Astrocyte of the cerebellum (primary cell): ENCODE measurements around the gene GRID2.

Experiments used
- DNase-seq: peaks from one replicate; pipeline ENCODE4 v3.0.0-alpha.2; 2011; ENCODE audit warnings: low read depth
- H3K4me3 ChIP-seq: 2 replicates; pipeline ENCODE4 v1.5.1; 2011; ENCODE audit warnings: mild to moderate bottlenecking, low read depth, low read length, moderate library complexity
- in situ Hi-C: cut with HindIII; loops from 2 replicates; pipeline ENCODE4 v1.10.0; 2017; ENCODE audit warnings: low sequenced_read_pairs
- TF ChIP-seq, protein P1 (sequence below): IDR thresholded peaks from 2 replicates; pipeline ENCODE4 v1.5.1; 2012; ENCODE audit warnings: low read length, low read depth, moderate library complexity, mild to moderate bottlenecking; ENCODE audit errors: missing control alignments

Gene GRID2

GRCh38 chr4:93243262-93243661 is 939.5 kb downstream of the GRID2 start:
- no peak for DNase-seq
- no peak overlapping the region for H3K4me3 ChIP-seq
- TF ChIP-seq, protein P1, sequence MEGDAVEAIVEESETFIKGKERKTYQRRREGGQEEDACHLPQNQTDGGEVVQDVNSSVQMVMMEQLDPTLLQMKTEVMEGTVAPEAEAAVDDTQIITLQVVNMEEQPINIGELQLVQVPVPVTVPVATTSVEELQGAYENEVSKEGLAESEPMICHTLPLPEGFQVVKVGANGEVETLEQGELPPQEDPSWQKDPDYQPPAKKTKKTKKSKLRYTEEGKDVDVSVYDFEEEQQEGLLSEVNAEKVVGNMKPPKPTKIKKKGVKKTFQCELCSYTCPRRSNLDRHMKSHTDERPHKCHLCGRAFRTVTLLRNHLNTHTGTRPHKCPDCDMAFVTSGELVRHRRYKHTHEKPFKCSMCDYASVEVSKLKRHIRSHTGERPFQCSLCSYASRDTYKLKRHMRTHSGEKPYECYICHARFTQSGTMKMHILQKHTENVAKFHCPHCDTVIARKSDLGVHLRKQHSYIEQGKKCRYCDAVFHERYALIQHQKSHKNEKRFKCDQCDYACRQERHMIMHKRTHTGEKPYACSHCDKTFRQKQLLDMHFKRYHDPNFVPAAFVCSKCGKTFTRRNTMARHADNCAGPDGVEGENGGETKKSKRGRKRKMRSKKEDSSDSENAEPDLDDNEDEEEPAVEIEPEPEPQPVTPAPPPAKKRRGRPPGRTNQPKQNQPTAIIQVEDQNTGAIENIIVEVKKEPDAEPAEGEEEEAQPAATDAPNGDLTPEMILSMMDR, result no peak
- in situ Hi-C loops, result no loop called here

DNA sequence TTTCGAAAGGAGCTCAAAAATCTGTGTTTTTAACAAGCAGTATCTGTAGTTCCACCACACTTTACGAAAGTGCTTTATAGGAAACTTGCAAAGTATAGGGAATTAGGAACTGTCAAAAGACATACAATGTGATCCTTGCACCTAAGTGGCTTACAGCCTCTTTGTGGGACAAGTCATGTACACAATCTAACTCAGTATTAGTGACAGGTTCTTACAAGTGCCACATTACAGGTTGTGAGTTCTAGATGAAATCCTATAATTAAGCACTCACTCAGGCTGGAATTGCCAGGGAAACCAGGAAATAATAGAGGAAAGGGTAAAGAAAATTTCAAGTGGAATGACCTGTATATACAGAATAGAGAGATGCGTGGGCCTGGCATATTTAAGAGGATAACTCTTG is 957.4 kb downstream of the GRID2 start:
- no peak for DNase-seq
- TF ChIP-seq, protein P1, result no peak
- in situ Hi-C loops, result no loop called here
- H3K4me3 ChIP-seq, result no peak overlapping the region

DNA sequence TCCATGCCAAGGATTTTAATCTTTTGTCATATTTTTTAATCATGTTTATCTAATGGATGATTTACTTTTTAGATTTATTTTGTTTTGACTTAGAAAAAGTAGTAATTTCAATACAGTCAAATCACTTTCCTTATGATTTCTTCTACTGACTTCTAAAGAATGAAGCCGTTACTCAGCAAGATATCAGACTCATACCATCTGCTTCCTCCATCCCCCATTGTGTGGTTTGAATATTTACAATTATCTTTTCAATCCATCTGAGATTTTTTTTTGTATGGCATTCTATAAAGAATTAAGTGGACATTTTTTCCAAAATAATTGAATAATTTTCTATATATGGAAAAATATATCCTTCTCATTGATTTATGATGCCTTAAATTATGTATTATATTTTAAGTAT is 959.4 kb downstream of the GRID2 start:
- DNase-seq, result no peak
- in situ Hi-C loops, result no loop called here
- TF ChIP-seq, protein P1, result no peak

DNA sequence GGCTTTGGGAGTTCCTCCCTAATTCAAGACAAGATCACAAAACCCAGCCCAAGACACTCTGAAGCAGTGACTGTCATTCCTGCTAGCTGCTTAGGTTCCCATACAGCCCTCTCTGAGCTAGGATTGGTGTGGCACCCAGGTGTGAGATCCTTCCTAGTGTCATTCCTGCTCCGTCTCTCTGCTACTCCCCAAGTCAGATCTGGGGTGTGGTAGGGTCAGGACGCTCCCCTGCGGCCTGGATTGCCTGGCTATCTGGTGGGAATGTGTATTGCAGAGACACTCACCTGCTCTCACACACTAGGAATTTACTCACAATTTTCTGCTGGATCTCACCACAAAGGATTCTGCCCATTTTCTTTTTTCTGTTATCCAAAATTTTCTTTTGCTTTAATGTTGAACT is 964.0 kb downstream of the GRID2 start:
- no peak for DNase-seq
- in situ Hi-C loops, result no loop called here
- TF ChIP-seq, protein P1, result no peak
- no peak overlapping the region for H3K4me3 ChIP-seq

More for the DNA sequence above, 959.4 kb downstream of the GRID2 start:
- H3K4me3 ChIP-seq, result no peak overlapping the region

DNA sequence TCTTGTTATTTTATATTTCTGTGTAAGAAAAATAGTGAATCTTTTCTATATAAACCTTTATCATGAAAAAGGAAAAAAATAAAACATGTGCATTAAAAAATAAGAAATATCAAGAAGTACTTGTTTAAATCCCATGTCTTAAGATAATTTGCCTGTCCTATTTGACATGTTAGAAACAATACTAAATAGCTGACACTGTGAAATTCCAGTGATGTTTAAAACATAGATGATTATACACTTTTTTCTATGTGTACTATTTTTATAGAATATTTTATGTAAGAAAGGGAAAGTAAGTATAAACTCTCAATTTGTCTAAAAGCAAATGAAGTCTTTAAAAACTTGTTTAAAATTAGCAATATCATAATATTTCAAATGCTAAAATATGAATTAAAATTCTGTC is 981.6 kb downstream of the GRID2 start:
- TF ChIP-seq, protein P1, result no peak
- H3K4me3 ChIP-seq, result no peak overlapping the region
- in situ Hi-C loops, result no loop called here
- DNase-seq, result no peak

GRCh38 chr4:93289241-93289640 is 985.5 kb downstream of the GRID2 start:
- TF ChIP-seq, protein P1, result no peak
- in situ Hi-C loops, result no loop called here

GRCh38 chr4:93289831-93290230 is 986.1 kb downstream of the GRID2 start:
- no peak overlapping the region for H3K4me3 ChIP-seq
- TF ChIP-seq, protein P1, result no peak
- DNase-seq, result no peak
- in situ Hi-C loops, result no loop called here

More at GRCh38 chr4:93289241-93289640, 985.5 kb downstream of the GRID2 start:
- DNase-seq, result no peak
- no peak overlapping the region for H3K4me3 ChIP-seq
